Peyer's patch (tissue), 4 donors: ENCODE measurements around the gene C15orf62. TPM values are rescaled to one million over a fixed set of nuclear protein-coding genes. Genes with fewer than 3 reads are reported as not detected.

ENCODE experiments used
- DNase-seq, 3 donors: peaks; one replicate each; pipeline ENCODE4 v3.0.0-alpha.2; 2017 to 2019
- H3K27ac ChIP-seq, 4 donors: fragments of 200-600 bp; sonication (generic); one replicate each; pipeline ENCODE4 v1.5.1; 2016 to 2019
- H3K27me3 ChIP-seq, 2 donors: fragments of 200-600 bp; sonication (generic); one replicate each; pipeline ENCODE4 v1.5.1; 2019
- H3K36me3 ChIP-seq, 3 donors: fragments of 200-600 bp; sonication (generic); one replicate each; pipeline ENCODE4 v1.5.1; 2016 to 2019
- H3K4me1 ChIP-seq, 4 donors: fragments of 200-600 bp; sonication (generic); one replicate each; pipeline ENCODE4 v1.5.1; 2016 to 2019
- H3K4me3 ChIP-seq, 4 donors: fragments of 200-600 bp; sonication (generic); 1 replicate in 3 of 4; 2 replicates in 1 of 4; pipeline ENCODE4 v1.5.1; 2016 to 2019; ENCODE audit warnings: mild to moderate bottlenecking in 1 of 4
- H3K9me3 ChIP-seq, 4 donors: fragments of 200-600 bp; sonication (generic); one replicate each; pipeline ENCODE4 v1.5.1; 2016 to 2019; ENCODE audit warnings: mild to moderate bottlenecking in 1 of 4
- CTCF ChIP-seq, 6 experiments: fragments of 450-650 bp in 4 of 6; fragments of 200-600 bp in 2 of 6; sonication (generic) in 1 of 6; IDR thresholded peaks; one replicate each; pipeline ENCODE4 v1.5.1; 2017 to 2019; ENCODE audit warnings: antibody characterized with exemption in 6 of 6, mild to moderate bottlenecking in 3 of 6, moderate library complexity in 1 of 6
- POLR2A ChIP-seq, 2 donors: fragments of 450-650 bp; IDR thresholded peaks; one replicate each; pipeline ENCODE4 v1.5.1; 2017; ENCODE audit warnings: antibody characterized with exemption in 2 of 2, mild to moderate bottlenecking in 2 of 2, moderate library complexity in 2 of 2
- total RNA-seq, 4 donors: library from RNA; depleted of rRNA; stranded (reverse); fragments of >200 nt; gene quantifications; one replicate each; pipeline ENCODE4 v1.1.0, GENCODE V29; 2016

The C15orf62 gene
- total RNA-seq, 4 donors from 2014 or later: 1.1 to 1.3 TPM; not detected in 2

GRCh38 chr15:40775740-40776536 is 6.2 kb downstream of the C15orf62 start:
- DNase-seq: no peak
- Histone ChIP-seq H3K27me3 (no peaks in the 10 kb centered on the region), H3K36me3 (peaks cover 0 to 71% (median 0%) of the 10 kb centered on the region in 3 donors), H3K4me1 (peaks cover 0 to under 1% (median 0%) of the 10 kb centered on the region in 4 donors), H3K4me3 (no peak overlapping the region), H3K9me3 (no peaks in the 10 kb centered on the region), H3K27ac (no peak overlapping the region)
- TF ChIP-seq CTCF (IDR thresholded peaks at IDR 0.05): no peak

DNA sequence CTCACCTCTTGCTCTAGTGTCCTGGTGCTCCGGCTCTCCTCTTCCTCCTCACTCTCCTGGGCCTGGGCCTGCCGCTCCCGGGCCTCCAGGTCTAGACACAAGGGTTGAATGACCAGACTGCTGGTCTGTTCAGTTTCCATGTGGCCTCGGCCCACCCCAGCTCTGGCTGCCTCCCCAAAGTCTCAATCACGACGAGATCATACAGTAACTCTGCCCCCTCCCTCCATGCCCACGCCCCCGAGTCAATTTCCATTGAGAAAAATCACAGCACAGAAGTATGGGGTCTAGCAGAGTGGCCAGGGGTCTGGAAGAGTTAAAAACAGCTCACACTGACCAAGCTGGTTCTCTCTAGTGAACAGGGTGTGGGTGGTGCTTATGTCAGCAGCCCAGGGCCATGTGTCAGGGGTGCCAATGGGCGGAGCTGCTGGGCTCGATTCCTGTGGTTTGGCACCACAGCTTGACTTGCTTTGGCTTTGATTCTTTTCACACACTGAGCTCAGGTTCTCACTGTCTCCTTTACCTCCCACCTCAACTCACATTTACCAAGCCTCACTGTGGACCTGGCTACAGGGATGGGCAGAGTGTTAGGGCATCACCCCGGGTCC is 6.9 kb downstream of the C15orf62 start:
- H3K27me3 ChIP-seq: no peaks in the 10 kb centered on the region
- H3K4me1 ChIP-seq: no peaks in the 10 kb centered on the region
- TF ChIP-seq CTCF (IDR thresholded peaks at IDR 0.05): no peak
- no peak for TF ChIP-seq POLR2A (IDR thresholded peaks at IDR 0.05)
- H3K4me3 ChIP-seq: no peak overlapping the region
- peaks cover 0 to 71% (median 0%) of the 10 kb centered on the region in 3 donors for H3K36me3 ChIP-seq
- no peak for DNase-seq
- H3K27ac ChIP-seq: no peak overlapping the region
- H3K9me3 ChIP-seq: no peaks in the 10 kb centered on the region

DNA sequence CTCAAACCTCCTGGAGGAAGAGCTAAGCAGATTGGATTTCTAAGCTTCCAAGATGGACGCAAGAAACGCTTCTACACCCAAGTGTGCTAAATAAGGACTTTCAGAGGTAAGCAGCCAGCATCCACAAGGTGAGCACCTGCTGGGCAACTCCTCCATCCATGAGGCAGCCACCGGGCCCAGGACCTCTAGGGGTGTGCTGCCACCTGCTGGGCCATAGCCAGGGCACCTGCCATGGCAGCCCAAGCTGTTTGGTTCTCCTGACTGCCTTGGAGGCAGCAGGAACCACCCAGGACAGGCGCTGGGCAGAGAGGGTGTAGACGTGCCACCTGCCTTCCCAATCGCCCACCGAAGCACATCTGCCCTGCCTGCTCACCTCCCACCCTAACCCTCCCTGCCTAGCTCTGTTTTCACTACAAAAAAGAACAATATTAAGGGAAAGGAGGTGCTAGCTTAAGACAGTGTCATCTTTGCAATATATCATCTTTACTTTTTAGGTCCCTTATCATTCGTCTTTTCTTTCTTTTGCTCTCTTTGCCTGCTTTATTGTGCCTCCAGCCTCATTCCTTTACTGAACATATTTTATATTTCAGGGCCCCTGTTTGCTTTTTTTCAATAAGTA is 12.9 kb downstream of the C15orf62 start:
- DNase-seq: peak; percentile 62 to 92 (median 89)
- Histone ChIP-seq H3K9me3 (no peaks in the 10 kb centered on the region), H3K36me3 (peaks cover 0 to 24% (median 0%) of the 10 kb centered on the region in 3 donors), H3K4me3 (no peak overlapping the region), H3K27ac (no peak overlapping the region), H3K4me1 (peaks cover 0 to 23% (median 3%) of the 10 kb centered on the region in 4 donors), H3K27me3 (no peaks in the 10 kb centered on the region)
- TF ChIP-seq CTCF (IDR thresholded peaks at IDR 0.05) (peak; percentile 11 to 97 (median 88)), POLR2A (IDR thresholded peaks at IDR 0.05) (no peak)

DNA sequence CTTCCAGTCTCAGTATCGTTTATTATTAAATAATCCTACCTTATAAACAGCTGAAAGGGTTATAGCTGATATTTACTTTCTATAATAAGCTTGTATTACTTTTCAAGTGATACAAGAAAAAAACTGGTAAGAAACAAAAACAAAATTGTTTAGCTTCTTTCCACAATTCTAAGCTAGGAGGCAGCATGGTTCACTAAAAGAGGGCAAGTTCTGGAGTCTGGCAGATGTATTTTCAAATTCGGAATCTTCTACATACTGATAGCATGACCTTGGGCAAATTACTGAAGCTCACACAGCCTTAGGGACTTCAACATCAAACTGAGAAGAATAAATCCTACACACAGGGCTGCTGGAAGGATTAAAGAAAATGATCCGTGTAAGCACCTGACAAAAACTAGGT is 15.4 kb downstream of the C15orf62 start:
- H3K4me1 ChIP-seq: peaks cover 0 to 38% (median 5%) of the 10 kb centered on the region in 4 donors
- no peak for DNase-seq
- TF ChIP-seq CTCF (IDR thresholded peaks at IDR 0.05) (peak in 3 of 6 experiments; percentile 24 to 34 (median 27)), POLR2A (IDR thresholded peaks at IDR 0.05) (no peak)
- no peaks in the 10 kb centered on the region for H3K27me3 ChIP-seq
- H3K9me3 ChIP-seq: no peaks in the 10 kb centered on the region
- H3K4me3 ChIP-seq: no peak overlapping the region
- H3K36me3 ChIP-seq: peaks cover 0 to 3% (median 0%) of the 10 kb centered on the region in 3 donors
- peak overlapping the region in 1 of 4 donors; percentile 69 for H3K27ac ChIP-seq

- Histone ChIP-seq H3K27me3 (no peaks in the 10 kb centered on the region), H3K4me1 (peaks cover 0 to 38% (median 5%) of the 10 kb centered on the region in 4 donors), H3K36me3 (peaks cover 0 to 9% (median 0%) of the 10 kb centered on the region in 3 donors), H3K27ac (peak overlapping the region in 1 of 4 donors; percentile 69), H3K9me3 (no peaks in the 10 kb centered on the region), H3K4me3 (no peak overlapping the region)
- DNase-seq: no peak
- TF ChIP-seq CTCF (IDR thresholded peaks at IDR 0.05) (no peak), POLR2A (IDR thresholded peaks at IDR 0.05) (no peak)
Measured at GRCh38 chr15:40785814-40786213, 16.0 kb downstream of the C15orf62 start.
